ENCODE data around the gene RPL10A.

The RPL10A gene

DNA sequence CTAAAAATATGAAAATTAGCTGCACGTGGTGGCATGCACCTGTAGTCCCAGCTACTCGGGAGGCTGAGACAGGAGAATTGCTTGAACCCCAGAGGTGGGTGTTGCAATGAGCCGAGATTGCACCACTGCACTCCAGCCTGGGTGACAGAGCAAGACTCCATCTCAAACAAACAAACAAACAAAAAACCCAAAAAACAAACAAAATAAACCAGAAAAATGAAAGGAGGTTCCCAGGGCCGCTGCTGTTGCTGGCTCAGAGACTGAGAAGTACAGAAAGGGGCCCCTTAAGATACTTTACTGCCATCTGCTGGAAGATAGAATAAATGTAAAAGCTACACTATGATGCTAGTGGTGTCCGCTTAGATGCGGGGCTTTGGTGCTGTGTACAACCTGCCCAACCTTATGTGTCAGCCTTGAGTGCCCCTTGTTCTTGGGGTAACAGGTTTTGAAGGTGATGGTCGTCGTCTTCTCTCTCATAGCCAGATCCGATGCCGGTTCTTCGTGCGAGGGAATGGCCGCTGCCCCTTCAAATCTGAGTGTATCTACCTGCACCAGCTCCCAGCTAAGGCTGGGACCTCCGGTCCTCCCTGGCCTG, 18.8 kb upstream of the RPL10A start:
- peak; percentile 69 for DNase-seq

DNA sequence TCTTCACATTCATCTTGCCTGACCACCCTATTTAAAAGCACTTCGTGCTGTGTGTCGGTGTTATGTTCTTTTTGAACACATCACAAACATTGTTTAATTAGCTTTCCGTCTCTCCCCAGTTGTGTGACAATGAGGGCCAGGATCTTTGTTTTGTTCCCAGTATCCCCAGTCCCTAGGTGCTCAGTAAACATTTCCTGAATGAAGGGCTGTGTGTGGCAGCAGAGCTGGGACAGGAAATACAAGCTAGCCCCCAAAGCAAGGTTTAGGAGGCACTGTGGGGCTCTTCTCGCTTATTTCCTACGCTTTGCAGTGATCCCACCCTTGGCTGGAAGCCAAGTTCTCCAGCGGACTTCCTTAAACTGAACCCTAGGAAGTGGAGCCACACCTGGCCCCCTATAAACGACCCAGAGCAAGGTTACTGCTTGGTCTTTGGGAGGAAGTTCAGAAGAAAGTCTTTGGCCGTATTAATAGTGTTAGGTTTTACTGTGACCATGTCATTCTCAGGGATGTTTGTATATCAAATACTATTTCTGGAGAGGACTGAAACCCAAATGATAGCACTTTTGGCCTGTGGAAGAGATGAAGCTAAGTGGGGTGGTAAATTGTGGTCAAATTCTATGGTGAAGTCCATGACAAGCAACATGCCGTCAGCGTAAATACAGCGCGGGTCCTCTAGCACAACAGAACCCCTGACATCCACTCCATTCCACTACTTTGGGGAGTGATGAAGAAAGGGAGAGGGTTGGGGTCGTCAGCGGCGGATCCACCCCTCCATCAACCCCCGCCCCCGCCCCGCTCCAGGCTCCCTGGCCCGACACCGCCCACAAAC, 16.6 kb upstream of the RPL10A start:
- no peak for DNase-seq

- peak; percentile 91 for DNase-seq
Observed at GRCh38 chr6:35452183-35453090, 15.8 kb upstream of the RPL10A start, which contains the start of gene FANCE. TSS of gene FANCE (plus strand) at chr6:35452338. CDS start at chr6:35452546, 208 bp downstream.

DNA sequence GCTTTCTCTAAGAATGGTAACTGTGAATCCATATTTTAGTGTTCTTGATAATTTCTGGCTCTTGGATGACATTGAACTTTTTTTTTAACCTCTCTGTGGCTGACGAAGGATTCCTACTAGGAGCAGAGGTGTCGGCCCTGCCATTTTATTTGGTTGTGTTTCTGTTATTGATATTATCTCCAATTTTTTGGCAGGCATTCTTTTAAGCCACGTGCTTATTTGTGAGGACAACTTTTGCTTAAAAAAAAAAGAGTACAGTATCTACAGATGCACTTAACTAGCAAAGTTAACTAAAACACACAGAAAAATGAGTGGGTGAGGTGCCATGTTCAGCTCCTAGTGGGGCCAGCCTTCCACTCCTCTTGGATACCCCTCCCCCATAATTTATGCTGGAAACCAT, 15.0 kb upstream of the RPL10A start:
- no peak for DNase-seq

- peak; percentile 42 for DNase-seq
Observed at GRCh38 chr6:35454391-35455110, 13.7 kb upstream of the RPL10A start.

GRCh38 chr6:35457907-35458306, 10.3 kb upstream of the RPL10A start:
- DNase-seq, result no peak

DNA sequence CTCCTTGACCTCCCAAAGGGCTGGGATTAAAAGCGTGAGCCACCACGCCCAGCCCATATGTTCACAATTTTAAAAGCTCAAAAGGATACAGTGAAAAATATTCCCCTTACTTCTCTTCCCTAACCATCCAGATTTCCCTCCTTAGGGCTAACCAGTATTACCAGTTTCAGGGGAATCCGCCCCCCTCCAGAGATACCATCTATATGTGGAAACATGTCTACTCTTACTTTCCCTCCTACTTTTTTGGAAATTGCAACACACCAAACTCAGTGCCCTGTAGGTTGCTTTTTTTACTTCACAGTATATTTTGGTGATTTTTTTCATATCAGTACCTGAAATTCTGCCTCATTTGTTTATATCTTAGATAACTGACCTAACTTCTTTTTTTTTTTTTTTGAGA, 6.9 kb upstream of the RPL10A start:
- no peak for DNase-seq

GRCh38 chr6:35463292-35463691, 4.9 kb upstream of the RPL10A start:
- DNase-seq, result no peak

- DNase-seq, result no peak
Observed at GRCh38 chr6:35465646-35466045, 2.6 kb upstream of the RPL10A start.

- DNase-seq, result no peak
Observed at GRCh38 chr6:35468980-35469750, 964 bp downstream of the RPL10A start.

DNA sequence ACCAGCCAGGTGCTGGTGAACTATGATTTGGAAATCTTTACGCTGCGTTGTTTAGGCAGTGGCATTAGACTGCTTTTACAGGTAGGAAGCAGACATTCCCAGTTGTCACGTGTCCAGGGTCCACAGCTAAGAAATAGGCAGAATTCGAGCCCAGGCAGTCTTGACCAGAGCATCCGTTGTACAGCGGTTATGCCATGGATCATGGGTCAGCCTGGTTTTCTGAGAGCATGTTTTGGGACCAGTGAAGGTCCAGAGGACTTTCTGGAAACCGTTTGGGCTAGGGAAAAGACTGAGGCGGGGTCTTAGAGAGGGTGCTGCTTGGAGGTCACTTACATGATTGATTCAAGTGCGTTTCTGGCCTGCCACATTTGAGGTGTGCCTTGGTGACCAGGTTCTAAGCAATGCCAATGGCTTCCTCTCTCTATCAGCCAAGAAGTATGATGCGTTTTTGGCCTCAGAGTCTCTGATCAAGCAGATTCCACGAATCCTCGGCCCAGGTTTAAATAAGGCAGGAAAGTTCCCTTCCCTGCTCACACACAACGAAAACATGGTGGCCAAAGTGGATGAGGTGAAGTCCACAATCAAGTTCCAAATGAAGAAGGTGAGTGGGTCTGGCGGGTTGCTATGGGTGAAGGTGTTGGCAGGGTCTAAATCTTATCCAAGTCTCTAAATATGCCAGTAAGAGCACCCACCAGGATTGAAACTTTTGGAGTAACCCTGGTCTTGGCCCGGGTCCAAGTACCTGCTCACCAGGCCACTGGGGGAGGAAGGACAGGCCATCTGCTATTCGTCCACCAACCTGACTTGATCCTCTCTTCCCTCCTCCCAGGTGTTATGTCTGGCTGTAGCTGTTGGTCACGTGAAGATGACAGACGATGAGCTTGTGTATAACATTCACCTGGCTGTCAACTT, 1.8 kb downstream of the RPL10A start:
- no peak for DNase-seq

DNA sequence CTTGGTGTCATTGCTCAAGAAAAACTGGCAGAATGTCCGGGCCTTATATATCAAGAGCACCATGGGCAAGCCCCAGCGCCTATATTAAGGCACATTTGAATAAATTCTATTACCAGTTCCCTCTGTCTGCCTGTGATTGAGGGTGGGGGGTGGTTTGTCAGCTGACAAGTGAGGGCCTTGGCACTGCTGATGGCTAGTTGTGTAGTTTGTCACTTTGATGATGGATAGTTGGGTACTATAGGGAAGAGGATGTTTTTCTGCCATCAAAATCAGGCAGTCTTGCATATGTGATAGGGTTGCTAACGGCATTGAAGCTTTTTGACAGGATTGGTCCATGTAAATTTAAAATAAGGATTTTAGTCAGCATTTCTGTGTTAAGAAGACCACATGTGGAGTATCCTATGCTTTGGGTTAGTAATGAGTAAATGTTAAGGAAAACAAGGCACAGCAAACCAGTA, 2.5 kb downstream of the RPL10A start:
- DNase-seq, result no peak

DNA sequence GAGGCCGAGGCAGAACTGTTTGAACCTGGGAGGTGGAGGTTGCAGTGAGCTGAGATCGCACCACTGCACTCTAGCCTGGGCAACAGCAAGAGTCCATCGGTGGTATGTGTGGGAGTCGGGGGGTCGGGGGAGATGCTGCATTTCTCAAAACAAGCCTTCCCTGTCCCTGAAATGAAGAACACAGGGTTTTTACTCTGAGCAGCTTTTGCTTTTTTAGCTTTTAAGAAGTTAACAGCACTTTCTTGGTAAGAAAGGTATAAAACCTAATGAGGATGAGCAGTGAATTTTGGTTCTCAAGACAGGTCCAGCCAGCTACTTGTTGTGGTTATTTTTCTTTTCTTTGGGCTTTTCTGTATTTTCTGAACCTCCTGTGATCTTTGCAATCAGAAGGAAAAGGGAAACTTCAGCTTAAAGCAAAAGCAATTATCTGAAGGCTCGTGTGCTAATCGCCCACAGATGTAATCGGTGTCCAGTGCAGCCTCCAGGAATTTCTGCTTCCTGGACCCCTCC, 3.7 kb downstream of the RPL10A start:
- DNase-seq, result no peak

GRCh38 chr6:35473075-35473849, 5.1 kb downstream of the RPL10A start:
- no peak for DNase-seq

- no peak for DNase-seq
Observed at GRCh38 chr6:35473850-35474130, 5.6 kb downstream of the RPL10A start.

DNA sequence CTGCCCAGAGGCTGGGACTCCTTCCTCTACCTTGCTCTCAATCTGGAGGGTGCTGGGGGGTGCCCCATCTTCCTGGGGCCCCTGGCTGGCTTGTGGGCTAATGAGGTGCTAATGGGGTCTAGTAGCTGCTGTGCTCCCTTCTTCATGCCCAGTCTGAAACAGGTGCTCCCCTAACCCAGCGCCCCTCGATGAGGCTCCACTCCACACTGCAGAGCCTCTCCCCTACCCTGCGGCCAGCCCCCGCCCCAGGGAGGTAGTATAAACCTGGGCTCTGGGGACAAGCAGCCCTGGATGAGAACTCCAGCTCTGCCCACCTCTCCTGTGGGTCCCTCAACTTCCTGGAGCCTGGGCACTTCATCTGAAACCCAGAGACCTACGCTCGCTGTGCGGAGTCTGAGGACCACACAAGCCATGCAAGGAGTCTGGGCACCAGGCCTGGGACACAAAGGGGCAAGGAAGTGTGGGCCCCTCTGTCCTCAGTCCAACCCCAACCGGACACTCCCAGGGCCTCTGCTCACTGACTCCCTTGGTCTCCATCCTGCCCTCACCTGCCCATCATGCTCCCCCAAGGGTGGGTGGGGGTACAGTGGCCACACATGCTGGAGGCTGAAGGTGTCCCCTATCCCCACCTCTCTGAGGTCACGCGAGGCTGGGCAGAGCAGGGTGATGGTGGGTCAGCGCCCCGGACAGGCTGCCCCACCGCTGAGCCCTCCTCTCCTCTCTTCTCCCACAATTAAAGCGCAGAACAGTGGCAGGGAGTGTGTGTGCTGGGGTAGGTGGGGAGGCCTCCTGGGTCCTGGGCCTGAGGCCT, 6.1 kb downstream of the RPL10A start:
- no peak for DNase-seq

DNA sequence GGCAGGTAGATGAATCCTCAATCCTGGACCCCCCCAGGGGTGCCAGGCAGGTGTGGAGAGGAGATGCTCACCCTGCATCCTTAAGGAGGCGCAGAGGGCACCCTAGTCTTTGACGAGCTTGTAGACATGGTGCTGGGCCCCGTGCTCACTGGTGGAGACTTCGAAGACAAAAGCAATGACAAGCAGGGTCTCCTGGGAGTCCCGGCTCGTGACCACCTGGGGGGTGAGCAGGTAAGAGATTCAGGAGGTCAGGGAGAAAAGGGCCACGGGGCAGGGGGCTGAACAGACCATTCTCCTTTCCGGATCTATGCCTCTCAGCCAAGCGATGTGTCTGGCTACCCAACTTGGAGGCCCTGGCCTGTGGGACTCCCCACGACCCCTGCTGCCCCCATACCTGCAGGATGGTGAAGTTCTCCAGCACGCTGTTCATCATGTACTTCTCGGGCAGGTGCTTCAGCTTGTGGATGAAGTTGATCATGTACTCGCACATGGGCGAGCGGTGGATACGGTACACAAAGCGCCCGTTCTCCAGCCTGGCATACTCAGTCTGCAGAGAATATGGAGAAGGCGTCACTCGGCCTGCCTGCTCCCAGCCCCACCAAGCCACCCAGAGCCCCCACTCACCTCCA, 6.9 kb downstream of the RPL10A start:
- no peak for DNase-seq

DNA sequence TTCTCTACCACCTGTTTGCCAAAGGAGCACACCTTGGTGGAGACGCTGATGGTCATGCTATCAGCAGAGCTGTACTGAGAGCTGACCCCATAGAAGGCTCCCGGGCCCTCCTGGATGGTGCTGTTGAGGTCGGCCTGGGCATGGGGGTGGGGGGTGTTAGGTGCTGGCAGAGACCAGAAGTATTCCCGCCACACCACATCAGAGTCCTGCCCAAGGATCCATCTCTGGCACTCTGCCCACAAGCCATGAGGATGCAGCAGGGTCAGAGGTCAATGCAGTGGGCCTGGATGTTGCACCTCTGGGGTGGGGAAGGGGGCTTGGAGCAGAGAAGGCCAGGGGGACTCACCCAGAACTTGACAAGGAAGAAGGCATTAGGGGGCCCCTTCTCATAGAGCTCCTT, 7.4 kb downstream of the RPL10A start:
- no peak for DNase-seq

Data from fibroblast of skin of scalp (primary cell).